A549 treated with DMSO at 1 μM for 4 hours (cell line): Measurements from ENCODE around the gene BROX. TPM values are rescaled to one million over a fixed set of nuclear protein-coding genes. Genes with fewer than 3 reads are reported as not detected.

Experiments
- total RNA-seq: library from RNA; stranded (reverse); fragments of 200-300 nt; extraction: Qiagen RNA extraction; gene quantifications from 5 replicates; pipeline ENCODE4 v1.2.3, GENCODE V29; 2022; ENCODE audit warnings: low read depth

The BROX gene
- total RNA-seq, result 18.5 to 28.3 TPM (median 21.7 TPM) in 5 replicates

DNA sequence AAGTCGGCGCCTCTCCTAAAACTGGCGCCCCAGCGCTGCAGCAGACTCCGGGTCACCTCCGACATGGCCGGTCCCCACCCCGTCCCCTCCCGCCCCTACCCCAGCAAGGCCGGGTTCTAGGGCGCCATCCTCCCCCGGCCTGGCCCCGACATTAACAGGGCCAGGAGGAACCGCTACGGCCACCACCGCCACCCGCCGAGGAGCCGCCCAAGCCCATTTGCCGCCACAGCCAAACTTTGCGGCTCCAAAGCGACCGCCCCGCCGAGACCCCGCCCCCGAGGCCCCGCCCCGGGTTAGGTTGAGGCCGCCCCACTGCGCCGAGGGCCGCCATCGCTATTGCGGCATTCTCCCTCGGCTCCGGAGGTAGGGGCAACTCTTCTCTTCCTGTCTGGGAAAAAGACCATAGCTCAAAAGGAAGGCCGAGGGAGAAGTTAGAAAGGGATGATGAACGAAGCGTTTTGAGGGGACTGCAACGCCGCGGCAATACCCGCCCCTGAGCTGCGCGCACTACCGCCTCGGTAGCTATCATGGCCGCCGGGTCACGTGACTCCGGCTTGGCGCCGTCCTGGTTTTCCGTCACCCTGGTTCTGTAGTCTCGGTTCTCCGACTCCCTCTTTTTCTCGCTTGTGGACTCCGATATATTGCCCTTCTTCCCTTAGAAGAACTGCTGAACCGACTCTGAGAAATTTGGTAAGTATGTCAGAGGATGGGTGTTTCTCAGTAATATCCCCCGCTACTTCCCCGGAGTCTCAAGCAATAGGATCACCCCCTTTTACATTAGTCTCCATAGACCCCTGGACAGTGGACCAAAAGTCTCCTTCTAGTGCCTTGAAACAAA lies at the start of gene BROX, which contains the start of gene AIDA:
Gene BROX (plus strand): TSS at position 312 of the 838 bp plus-strand sequence. CDS start 3,136 bp downstream, outside the sequence.
Gene AIDA (minus strand): TSS at position 239 of the 838 bp plus-strand sequence. CDS start 174 bp downstream, at position 65.

GRCh38 chr1:222736972-222737371 lies 24.6 kb downstream of the BROX start, which contains the start of gene FAM177B:
Gene FAM177B, plus strand, starts transcription at chr1:222737202. Its CDS starts 9,344 bp downstream, at chr1:222746546.

Other genes starting within 250 kb of the BROX start
- gene HHIPL2, start 164.5 kb upstream of the BROX start, total RNA-seq, result 10.2 to 11.5 TPM (median 10.4 TPM) in 5 replicates
- gene TAF1A, start 122.6 kb upstream of the BROX start, total RNA-seq, result 11.5 to 13.4 TPM (median 12.5 TPM) in 5 replicates
- gene MIA3, start 94.5 kb upstream of the BROX start, total RNA-seq, result 17.2 to 27.2 TPM (median 25.3 TPM) in 5 replicates
- 62.9 to 77.3 TPM (median 67.8 TPM) in 5 replicates for gene AIDA, start 73 bp upstream of the BROX start, total RNA-seq
- not detected in 5 replicates for gene FAM177B, start 24.6 kb downstream of the BROX start, total RNA-seq
- 1.2 to 2.3 TPM (median 2.1 TPM) in 5 replicates for gene DISP1, start 102.5 kb downstream of the BROX start, total RNA-seq